A549 (cell line): Measurements from ENCODE around the gene DCAF6. TPM values are rescaled to one million over a fixed set of nuclear protein-coding genes. Genes with fewer than 3 reads are reported as not detected.

ENCODE experiments used
- ATAC-seq, 2 experiments: fragments of 200-7000 bp in 1 of 2; fragments of >200 bp in 1 of 2; cut with Nextera tagmentation in 1 of 2; cut with Tn5 transposase in 1 of 2; 3 replicates each; pipeline versions ENCODE4 v1.8.0 to v1.9.1; 2018 to 2020; ENCODE audit warnings: mild to moderate bottlenecking in 1 of 2, moderate library complexity in 1 of 2
- CTCF ChIA-PET: fragments of 300-600 bp; sonication (Branson Sonifier 250); formaldehyde crosslinking; extraction: SDS; loops from one replicate; lab custom pipeline; 2021; ENCODE audit warnings: antibody characterized with exemption, inconsistent platforms; lab: Yijun Ruan, JAX
- POLR2A ChIA-PET: fragments of 350-600 bp; formaldehyde crosslinking; extraction: SDS; loops from one replicate; lab custom pipeline; 2021; ENCODE audit warnings: antibody characterized with exemption, inconsistent platforms; lab: Yijun Ruan, JAX
- DNase-seq, 2 experiments: peaks; one replicate each; pipeline versions ENCODE4 v3.0.0 to v3.0.0-alpha.2; 2011 to 2016; ENCODE audit warnings: low read depth in 1 of 2, low spot score in 1 of 2
- FAIRE-seq: peaks from 2 replicates; lab custom pipeline; 2011; peaks lifted over from hg19 to GRCh38; lab: Jason Lieb, UNC
- H3K27ac ChIP-seq, 2 experiments: fragments of >200 bp; sonication (Bioruptor Twin); formaldehyde crosslinking; 3 replicates each; pipeline ENCODE4 v1.5.1; 2016 to 2017
- H3K4me1 ChIP-seq: fragments of >200 bp; sonication (Bioruptor Twin); formaldehyde crosslinking; 3 replicates; pipeline ENCODE4 v1.6.1; 2016
- H3K4me2 ChIP-seq: fragments of >200 bp; sonication (Bioruptor Twin); formaldehyde crosslinking; 3 replicates; pipeline ENCODE4 v1.6.1; 2016
- H3K4me3 ChIP-seq: fragments of >200 bp; sonication (Bioruptor Twin); formaldehyde crosslinking; 3 replicates; pipeline ENCODE4 v1.5.1; 2016
- H3K9me3 ChIP-seq: fragments of >200 bp; sonication (Bioruptor Twin); formaldehyde crosslinking; 3 replicates; pipeline ENCODE4 v1.6.1; 2016
- CBX2 ChIP-seq: fragments of 200-600 bp; sonication (generic); IDR thresholded peaks from 2 replicates; pipeline ENCODE4 v1.6.1; 2016; ENCODE audit warnings: low read depth, mild to moderate bottlenecking, borderline replicate concordance
- CEBPB ChIP-seq, 2 experiments: fragments of >200 bp in 1 of 2; sonication (Bioruptor Twin) in 1 of 2; formaldehyde crosslinking in 1 of 2; IDR thresholded peaks; 2 replicates each; pipeline ENCODE4 v1.6.1; 2012 to 2016
- CHD2 ChIP-seq: fragments of 150-350 bp; IDR thresholded peaks from 2 replicates; pipeline ENCODE4 v1.6.1; 2014; ENCODE audit warnings: low read length; ENCODE audit not compliant: partially characterized antibody
- E2F6 ChIP-seq: IDR thresholded peaks from 2 replicates; pipeline ENCODE4 v1.6.1; 2012; ENCODE audit warnings: low read depth, borderline replicate concordance
- EP300 ChIP-seq, 2 experiments: fragments of >200 bp; sonication (Bioruptor Twin); formaldehyde crosslinking; IDR thresholded peaks; 2 replicates in 1 of 2; 3 replicates in 1 of 2; pipeline ENCODE4 v1.6.1; 2016 to 2017
- ESRRA ChIP-seq: fragments of 150-350 bp; IDR thresholded peaks from 2 replicates; pipeline ENCODE4 v1.6.1; 2014; ENCODE audit warnings: mild to moderate bottlenecking, low read length, borderline replicate concordance
- FOSL2 ChIP-seq, 2 experiments: fragments of 450-650 bp in 1 of 2; fragments of >200 bp in 1 of 2; sonication (Bioruptor Twin) in 1 of 2; formaldehyde crosslinking; IDR thresholded peaks; 2 replicates each; pipeline versions ENCODE4 v1.5.0 to v1.6.1; 2016 to 2020; ENCODE audit warnings: mild to moderate bottlenecking in 1 of 2, moderate library complexity in 1 of 2
- FOXS1 ChIP-seq: fragments of 250-450 bp; sonication (Bioruptor Pico); IDR thresholded peaks from 2 replicates; pipeline ENCODE4 v1.5.0; 2020; ENCODE audit warnings: mild to moderate bottlenecking, moderate library complexity
- GATA3 ChIP-seq: IDR thresholded peaks from 2 replicates; pipeline ENCODE4 v1.6.1; 2012; ENCODE audit warnings: borderline replicate concordance
- JUNB ChIP-seq: fragments of >200 bp; sonication (Bioruptor Twin); formaldehyde crosslinking; IDR thresholded peaks from 2 replicates; pipeline ENCODE4 v1.6.1; 2016
- KDM1A ChIP-seq: fragments of 200-600 bp; sonication (generic); IDR thresholded peaks from 2 replicates; pipeline ENCODE4 v1.6.1; 2016; ENCODE audit warnings: low read depth, mild to moderate bottlenecking
- MAX ChIP-seq: IDR thresholded peaks from 2 replicates; pipeline ENCODE4 v1.6.1; 2012
- MYC ChIP-seq: IDR thresholded peaks from 2 replicates; pipeline ENCODE4 v1.6.1; 2012; ENCODE audit warnings: mild to moderate bottlenecking, inconsistent platforms, low read length, improper control_type of control experiment, borderline replicate concordance
- RAD21 ChIP-seq, 2 experiments: fragments of >200 bp in 1 of 2; sonication (Bioruptor Twin) in 1 of 2; formaldehyde crosslinking in 1 of 2; IDR thresholded peaks in 1 of 2; conservative IDR thresholded peaks in 1 of 2; 2 replicates in 1 of 2; 3 replicates in 1 of 2; pipeline ENCODE4 v1.6.1; 2012 to 2018; ENCODE audit warnings: inconsistent platforms in 1 of 2
- RFX5 ChIP-seq: fragments of 450-650 bp; IDR thresholded peaks from 2 replicates; pipeline ENCODE4 v1.7.1; 2014; ENCODE audit warnings: antibody characterized with exemption, mild to moderate bottlenecking, moderate library complexity
- RNF2 ChIP-seq: fragments of 200-600 bp; sonication (generic); IDR thresholded peaks from 2 replicates; pipeline ENCODE4 v1.6.1; 2016; ENCODE audit warnings: low read depth, mild to moderate bottlenecking, antibody characterized with exemption, moderate library complexity, borderline replicate concordance
- SMC3 ChIP-seq: fragments of >200 bp; sonication (Bioruptor Twin); formaldehyde crosslinking; IDR thresholded peaks from 3 replicates; pipeline ENCODE4 v1.6.1; 2018; ENCODE audit warnings: inconsistent platforms
- SREBF2 ChIP-seq: fragments of 450-650 bp; IDR thresholded peaks from 2 replicates; pipeline ENCODE4 v1.6.1; 2014; ENCODE audit warnings: mild to moderate bottlenecking, moderate library complexity
- USF2 ChIP-seq: fragments of 450-650 bp; IDR thresholded peaks from 2 replicates; pipeline ENCODE4 v1.6.1; 2014; ENCODE audit warnings: antibody characterized with exemption
- ZSCAN20 ChIP-seq: fragments of 250-450 bp; sonication (Bioruptor Pico); IDR thresholded peaks from 2 replicates; pipeline ENCODE4 v1.8.0; 2022; ENCODE audit warnings: mild to moderate bottlenecking, moderate library complexity
- WGBS: methylation state at CpG from one replicate; pipeline ENCODE4 v1.1.6; 2017; ENCODE audit errors: missing lambda C conversion rate; 5-methylcytosine and 5-hydroxymethylcytosine counted together
- polyA plus RNA-seq, 4 experiments: library from polyadenylated mRNA; depleted of rRNA in 3 of 4; stranded (reverse); fragments of >200 nt; fragmentation: RNase III in 1 of 4; extraction: RNeasy Plus Mini Kit Qiagen cat#74134 plus additional on column Dnase treatment in 1 of 4; gene quantifications; 2 replicates in 3 of 4; 3 replicates in 1 of 4; pipeline ENCODE4 v1.2.3, GENCODE V29; 2011 to 2017
- TF ChIP-seq, protein P1 (sequence below): fragments of 150-350 bp; IDR thresholded peaks from 2 replicates; pipeline ENCODE4 v1.6.1; 2014; ENCODE audit warnings: low read depth, mild to moderate bottlenecking, low read length
- TF ChIP-seq, protein P2 (sequence below): IDR thresholded peaks from 2 replicates; pipeline ENCODE4 v1.6.1; 2012

Gene DCAF6
- polyA plus RNA-seq, 2 of the 4 experiments (the other 2 are of a cell fraction), result 39.9 to 74.7 TPM

- CTCF ChIA-PET, result interaction anchor here (0.8 to 1.9 kb wide), 7 partner anchors 9 to 33 kb away, joined by 3 to 8 read pairs (median 3); no protein-coding TSS in a partner anchor
- Histone ChIP-seq H3K4me3 (no peak overlapping the region), H3K27ac (peak overlapping the region in 1 of 2 experiments; percentile 58; a peak in 3 of 6 replicates), H3K4me1 (0 out of 3 replicates have a peak, but pooled peaks cover 3% of the 10 kb centered on the region), H3K4me2 (no peak overlapping the region), H3K9me3 (no peaks in the 10 kb centered on the region)
- TF ChIP-seq MYC (no peak), CEBPB (IDR thresholded peaks at IDR 0.05) (no peak), RFX5 (no peak), SMC3 (no peak), GATA3 (no peak), E2F6 (no peak), USF2 (no peak), SREBF2 (no peak), KDM1A (no peak), JUNB (no peak), FOSL2 (IDR thresholded peaks at IDR 0.05) (no peak), FOSL2 (CRISPR knock-in tag; IDR thresholded peaks at IDR 0.05) (no peak), CBX2 (no peak), ESRRA (no peak), EP300 (IDR thresholded peaks at IDR 0.05) (no peak), RAD21 (conservative IDR thresholded peaks at IDR 0.05 in 1 of 2, IDR thresholded peaks at IDR 0.05 in 1 of 2) (no peak), ZSCAN20 (CRISPR knock-in tag) (no peak), CHD2 (no peak)
- TF ChIP-seq, protein P1, sequence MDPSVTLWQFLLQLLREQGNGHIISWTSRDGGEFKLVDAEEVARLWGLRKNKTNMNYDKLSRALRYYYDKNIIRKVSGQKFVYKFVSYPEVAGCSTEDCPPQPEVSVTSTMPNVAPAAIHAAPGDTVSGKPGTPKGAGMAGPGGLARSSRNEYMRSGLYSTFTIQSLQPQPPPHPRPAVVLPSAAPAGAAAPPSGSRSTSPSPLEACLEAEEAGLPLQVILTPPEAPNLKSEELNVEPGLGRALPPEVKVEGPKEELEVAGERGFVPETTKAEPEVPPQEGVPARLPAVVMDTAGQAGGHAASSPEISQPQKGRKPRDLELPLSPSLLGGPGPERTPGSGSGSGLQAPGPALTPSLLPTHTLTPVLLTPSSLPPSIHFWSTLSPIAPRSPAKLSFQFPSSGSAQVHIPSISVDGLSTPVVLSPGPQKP, result no peak
- TF ChIP-seq, protein P2, sequence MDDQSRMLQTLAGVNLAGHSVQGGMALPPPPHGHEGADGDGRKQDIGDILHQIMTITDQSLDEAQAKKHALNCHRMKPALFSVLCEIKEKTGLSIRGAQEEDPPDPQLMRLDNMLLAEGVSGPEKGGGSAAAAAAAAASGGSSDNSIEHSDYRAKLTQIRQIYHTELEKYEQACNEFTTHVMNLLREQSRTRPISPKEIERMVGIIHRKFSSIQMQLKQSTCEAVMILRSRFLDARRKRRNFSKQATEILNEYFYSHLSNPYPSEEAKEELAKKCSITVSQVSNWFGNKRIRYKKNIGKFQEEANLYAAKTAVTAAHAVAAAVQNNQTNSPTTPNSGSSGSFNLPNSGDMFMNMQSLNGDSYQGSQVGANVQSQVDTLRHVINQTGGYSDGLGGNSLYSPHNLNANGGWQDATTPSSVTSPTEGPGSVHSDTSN, result no peak
- FAIRE-seq, result no peak
- peak; percentile 64 to 75; a peak in 4 of 6 replicates for ATAC-seq
- peak in 1 of 2 experiments; percentile 39 for DNase-seq
- POLR2A ChIA-PET, result no interaction called here
- 94% methylated on average over 6 of the region's 6 CpGs for WGBS
Observed at GRCh38 chr1:168112673-168113305, 176.3 kb downstream of the DCAF6 start.

GRCh38 chr1:168114845-168115244 is 178.4 kb downstream of the DCAF6 start:
- Histone ChIP-seq H3K9me3 (0 out of 3 replicates have a peak, but pooled peaks cover 2% of the 10 kb centered on the region), H3K27ac (no peak overlapping the region), H3K4me1 (0 out of 3 replicates have a peak, but pooled peaks cover 3% of the 10 kb centered on the region), H3K4me2 (no peak overlapping the region), H3K4me3 (no peak overlapping the region)
- no peak for ATAC-seq
- WGBS, result 84% methylated on average over 6 of the region's 6 CpGs
- no peak for TF ChIP-seq MAX
- TF ChIP-seq GATA3, result no peak
- TF ChIP-seq RNF2, result no peak
- TF ChIP-seq FOXS1 (CRISPR knock-in tag), result no peak
- DNase-seq, result no peak
- FAIRE-seq, result no peak
- POLR2A ChIA-PET, result no interaction called here
- CTCF ChIA-PET, result no interaction called here
